Measurements from ENCODE around the gene LMX1B. TPM values are rescaled to one million over a fixed set of nuclear protein-coding genes. Genes with fewer than 3 reads are reported as not detected.

Gene LMX1B
- polyA plus RNA-seq, 1 of the 3 experiments (the other 2 are of a cell fraction), result not detected

- Histone ChIP-seq H3K9me2 (no peaks in the 10 kb centered on the region), H3K4me2 (no peak overlapping the region), H3K27me3 (ENCODE audit: insufficient read depth) (peaks cover 88% of the 10 kb centered on the region), H4K20me1 (ENCODE audit: insufficient read depth) (0 out of 2 replicates have a peak, but pooled peaks cover 3% of the 10 kb centered on the region), H3K9me3 (no peaks in the 10 kb centered on the region), H3K9ac (no peak overlapping the region), H3K4me1 (ENCODE audit: control insufficient read depth in 1 of 2, insufficient read depth in 2 of 2, low read depth in 1 of 2, low read length in 1 of 2) (no peaks in the 10 kb centered on the region; a peak in 1 of 4 replicates), H3F3A (replicated peaks; ENCODE audit: insufficient read depth) (no peaks in the 10 kb centered on the region), H2AFZ (ENCODE audit: low read depth) (no peak overlapping the region), H3K4me3 (ENCODE audit: low read depth in 2 of 2, low read length in 1 of 2) (no peak overlapping the region), H3K36me3 (replicated peaks in 1 of 2; ENCODE audit: control insufficient read depth in 1 of 2, insufficient read depth in 2 of 2, low read length in 1 of 2) (no peaks in the 10 kb centered on the region), H3K27ac (ENCODE audit: low read depth in 2 of 2, low read length in 1 of 2) (no peak overlapping the region), H3K79me2 (ENCODE audit: insufficient read depth) (no peaks in the 10 kb centered on the region)
- ChIA-PET CTCF (interaction anchor here (0.6 to 1.8 kb wide), 4 partner anchors 23 to 167 kb away, joined by 3 to 7 read pairs (median 3); no protein-coding TSS in a partner anchor), POLR2A (no interaction called here)
- peak; percentile 57 for DNase-seq
- 15% methylated on average over 25 of the region's 65 CpGs for WGBS (ENCODE audit: low lambda C conversion rate)
- TF ChIP-seq GATA2 (CRISPR knock-in tag; IDR thresholded peaks at IDR 0.05), result no peak
- no peak for TF ChIP-seq POLR2AphosphoS5 (IDR thresholded peaks at IDR 0.05; ENCODE audit: low read depth, low read length)
- TF ChIP-seq GABPA (IDR thresholded peaks at IDR 0.05; ENCODE audit: low read depth), result no peak
- TF ChIP-seq CHD2 (IDR thresholded peaks at IDR 0.05; ENCODE audit: low read length, partially characterized antibody), result no peak
- TF ChIP-seq FOXM1 (IDR thresholded peaks at IDR 0.05; ENCODE audit: low read depth), result no peak
- TF ChIP-seq RXRA (IDR thresholded peaks at IDR 0.05; ENCODE audit: borderline replicate concordance, low read depth), result no peak
- no peak for TF ChIP-seq SMC3 (IDR thresholded peaks at IDR 0.05; ENCODE audit: low read depth, low read length)
- no peak for TF ChIP-seq PBX3 (IDR thresholded peaks at IDR 0.05)
Measured at GRCh38 chr9:126614455-126615244, 922 bp downstream of the LMX1B start.

- no peak overlapping the region for H3K9ac ChIP-seq
- no peaks in the 10 kb centered on the region for H3F3A ChIP-seq (replicated peaks; ENCODE audit: insufficient read depth)
- H3K9me3 ChIP-seq, result no peaks in the 10 kb centered on the region
- no peaks in the 10 kb centered on the region for H3K36me3 ChIP-seq (replicated peaks in 1 of 2; ENCODE audit: control insufficient read depth in 1 of 2, insufficient read depth in 2 of 2, low read length in 1 of 2)
- no peak for TF ChIP-seq SIN3A (IDR thresholded peaks at IDR 0.05; ENCODE audit: borderline replicate concordance, low read depth, low read length)
- TF ChIP-seq GATA2 (CRISPR knock-in tag; IDR thresholded peaks at IDR 0.05), result no peak
- no peak for TF ChIP-seq SMC3 (IDR thresholded peaks at IDR 0.05; ENCODE audit: low read depth, low read length)
- TF ChIP-seq USF2 (IDR thresholded peaks at IDR 0.05; ENCODE audit: borderline replicate concordance, low read depth, low read length), result no peak
- no peak for TF ChIP-seq YY1 (IDR thresholded peaks at IDR 0.05; ENCODE audit: low read depth)
- TF ChIP-seq FOSL2 (IDR thresholded peaks at IDR 0.05; ENCODE audit: borderline replicate concordance, low read depth), result no peak
- no peak for TF ChIP-seq RAD21 (IDR thresholded peaks at IDR 0.05; ENCODE audit: low read length)
- TF ChIP-seq JUND (IDR thresholded peaks at IDR 0.05), result no peak
- TF ChIP-seq NFIC (IDR thresholded peaks at IDR 0.05; ENCODE audit: borderline replicate concordance), result no peak
- TF ChIP-seq MEF2A (IDR thresholded peaks at IDR 0.05; ENCODE audit: borderline replicate concordance, low read depth), result no peak
- no peak for TF ChIP-seq USF1 (IDR thresholded peaks at IDR 0.05; ENCODE audit: borderline replicate concordance, low read depth)
- TF ChIP-seq NRF1 (IDR thresholded peaks at IDR 0.05; ENCODE audit: low read depth, low read length), result no peak
- TF ChIP-seq POLR2AphosphoS5 (IDR thresholded peaks at IDR 0.05; ENCODE audit: low read depth, low read length), result no peak
- TF ChIP-seq RXRA (IDR thresholded peaks at IDR 0.05; ENCODE audit: borderline replicate concordance, low read depth), result no peak
- TF ChIP-seq TEAD4 (IDR thresholded peaks at IDR 0.05; ENCODE audit: borderline replicate concordance, insufficient read depth), result no peak
- no peaks in the 10 kb centered on the region for H3K79me2 ChIP-seq (ENCODE audit: insufficient read depth)
- ChIA-PET POLR2A (no interaction called here), CTCF (interaction anchor here (1.1 to 2.9 kb wide), 5 partner anchors 24 to 166 kb away, joined by 3 to 11 read pairs (median 5); no protein-coding TSS in a partner anchor)
- 0 out of 2 replicates have a peak, but pooled peaks cover 3% of the 10 kb centered on the region for H4K20me1 ChIP-seq (ENCODE audit: insufficient read depth)
- H3K4me3 ChIP-seq (ENCODE audit: low read depth in 2 of 2, low read length in 1 of 2), result no peak overlapping the region
- no peak overlapping the region for H3K27ac ChIP-seq (ENCODE audit: low read depth in 2 of 2, low read length in 1 of 2)
- H3K4me1 ChIP-seq (ENCODE audit: control insufficient read depth in 1 of 2, insufficient read depth in 2 of 2, low read depth in 1 of 2, low read length in 1 of 2), result no peaks in the 10 kb centered on the region; a peak in 1 of 4 replicates
- H3K9me2 ChIP-seq, result no peaks in the 10 kb centered on the region
- 50% methylated on average over 31 of the region's 62 CpGs for WGBS (ENCODE audit: low lambda C conversion rate)
- H3K4me2 ChIP-seq, result no peak overlapping the region
- H2AFZ ChIP-seq (ENCODE audit: low read depth), result no peak overlapping the region
- H3K27me3 ChIP-seq (ENCODE audit: insufficient read depth), result peaks cover 88% of the 10 kb centered on the region
- no peak for DNase-seq
Measured at GRCh38 chr9:126615245-126615790, 1.6 kb downstream of the LMX1B start.

All from SK-N-SH (cell line).